BLaER1 (cell line): ENCODE measurements around the gene CDC20B.
A peak's percentile ranks its signal among the peaks of the same experiment; 100 is the strongest.

Experiments used
- H3K27ac ChIP-seq: shearing (Covaris generic); formaldehyde crosslinking; 2 replicates; pipeline ENCODE4 v1.8.1; 2022
- H3K27me3 ChIP-seq: shearing (Covaris generic); formaldehyde crosslinking; 2 replicates; pipeline ENCODE4 v1.8.1; 2022
- H3K36me3 ChIP-seq: shearing (Covaris generic); formaldehyde crosslinking; 2 replicates; pipeline ENCODE4 v1.8.1; 2022
- H3K4me1 ChIP-seq: shearing (Covaris generic); formaldehyde crosslinking; 2 replicates; pipeline ENCODE4 v1.8.1; 2022
- H3K4me2 ChIP-seq: shearing (Covaris generic); formaldehyde crosslinking; 2 replicates; pipeline ENCODE4 v1.8.1; 2022
- H3K4me3 ChIP-seq: shearing (Covaris generic); formaldehyde crosslinking; 2 replicates; pipeline ENCODE4 v1.8.1; 2022
- H3K9ac ChIP-seq: shearing (Covaris generic); formaldehyde crosslinking; 2 replicates; pipeline ENCODE4 v1.8.1; 2022
- H3K9me3 ChIP-seq: shearing (Covaris generic); formaldehyde crosslinking; 2 replicates; pipeline ENCODE4 v1.8.1; 2022
- H4K20me1 ChIP-seq: shearing (Covaris generic); formaldehyde crosslinking; 2 replicates; pipeline ENCODE4 v1.8.1; 2022
- Cebpa-rat ChIP-seq: shearing (Covaris generic); IDR thresholded peaks from 2 replicates; pipeline ENCODE4 v1.8.1; 2022

CDC20B gene

GRCh38 chr5:55073211-55073610, 99.8 kb downstream of the CDC20B start:
- Histone ChIP-seq H3K36me3 (no peaks in the 10 kb centered on the region), H3K9me3 (0 out of 2 replicates have a peak, but pooled peaks cover 3% of the 10 kb centered on the region), H3K4me2 (no peak overlapping the region), H4K20me1 (no peaks in the 10 kb centered on the region), H3K27me3 (no peaks in the 10 kb centered on the region), H3K4me3 (no peak overlapping the region), H3K9ac (no peak overlapping the region), H3K4me1 (peaks cover 8% of the 10 kb centered on the region), H3K27ac (no peak overlapping the region)
- no peak for TF ChIP-seq Cebpa-rat

GRCh38 chr5:55072666-55073065, 100.3 kb downstream of the CDC20B start:
- Histone ChIP-seq H3K9me3 (0 out of 2 replicates have a peak, but pooled peaks cover 3% of the 10 kb centered on the region), H3K9ac (no peak overlapping the region), H3K4me1 (peaks cover 8% of the 10 kb centered on the region), H3K27ac (no peak overlapping the region), H3K4me3 (no peak overlapping the region), H3K4me2 (0 out of 2 replicates have a peak overlapping the region, but pooled peaks have one; percentile 12), H4K20me1 (no peaks in the 10 kb centered on the region), H3K36me3 (no peaks in the 10 kb centered on the region), H3K27me3 (no peaks in the 10 kb centered on the region)
- TF ChIP-seq Cebpa-rat, result no peak

- Histone ChIP-seq H3K36me3 (no peaks in the 10 kb centered on the region), H3K27me3 (no peaks in the 10 kb centered on the region), H3K9ac (no peak overlapping the region), H4K20me1 (no peaks in the 10 kb centered on the region), H3K4me2 (no peak overlapping the region), H3K27ac (no peak overlapping the region), H3K4me1 (peaks cover 15% of the 10 kb centered on the region), H3K9me3 (0 out of 2 replicates have a peak, but pooled peaks cover 3% of the 10 kb centered on the region), H3K4me3 (no peak overlapping the region)
- TF ChIP-seq Cebpa-rat, result no peak
Measured at GRCh38 chr5:55071413-55071812, 101.6 kb downstream of the CDC20B start.

GRCh38 chr5:55070968-55071367, 102.0 kb downstream of the CDC20B start:
- TF ChIP-seq Cebpa-rat, result no peak
- Histone ChIP-seq H3K27ac (no peak overlapping the region), H3K27me3 (no peaks in the 10 kb centered on the region), H3K9ac (no peak overlapping the region), H3K36me3 (no peaks in the 10 kb centered on the region), H3K4me2 (no peak overlapping the region), H3K4me1 (peaks cover 20% of the 10 kb centered on the region), H4K20me1 (no peaks in the 10 kb centered on the region), H3K4me3 (no peak overlapping the region), H3K9me3 (0 out of 2 replicates have a peak, but pooled peaks cover 3% of the 10 kb centered on the region)

GRCh38 chr5:55066277-55066676, 106.7 kb downstream of the CDC20B start:
- peaks cover 13% of the 10 kb centered on the region for H3K9me3 ChIP-seq
- no peaks in the 10 kb centered on the region for H3K36me3 ChIP-seq
- H3K27me3 ChIP-seq, result no peaks in the 10 kb centered on the region
- H3K9ac ChIP-seq, result no peak overlapping the region
- H3K4me2 ChIP-seq, result peak overlapping the region; percentile 44
- H4K20me1 ChIP-seq, result no peaks in the 10 kb centered on the region
- peaks cover 38% of the 10 kb centered on the region for H3K4me1 ChIP-seq
- no peak for TF ChIP-seq Cebpa-rat
- H3K27ac ChIP-seq, result no peak overlapping the region
- H3K4me3 ChIP-seq, result no peak overlapping the region

- H3K9me3 ChIP-seq, result peaks cover 26% of the 10 kb centered on the region
- no peaks in the 10 kb centered on the region for H4K20me1 ChIP-seq
- no peaks in the 10 kb centered on the region for H3K27me3 ChIP-seq
- H3K4me1 ChIP-seq, result peaks cover 38% of the 10 kb centered on the region
- H3K4me3 ChIP-seq, result no peak overlapping the region
- H3K27ac ChIP-seq, result no peak overlapping the region
- H3K36me3 ChIP-seq, result no peaks in the 10 kb centered on the region
- TF ChIP-seq Cebpa-rat, result no peak
- no peak overlapping the region for H3K9ac ChIP-seq
- H3K4me2 ChIP-seq, result no peak overlapping the region
Measured at GRCh38 chr5:55064523-55064922, 108.5 kb downstream of the CDC20B start.

- no peaks in the 10 kb centered on the region for H3K27me3 ChIP-seq
- H3K9ac ChIP-seq, result no peak overlapping the region
- H3K4me3 ChIP-seq, result no peak overlapping the region
- H3K4me2 ChIP-seq, result no peak overlapping the region
- peaks cover 38% of the 10 kb centered on the region for H3K4me1 ChIP-seq
- no peaks in the 10 kb centered on the region for H3K36me3 ChIP-seq
- H3K9me3 ChIP-seq, result peaks cover 29% of the 10 kb centered on the region
- no peak overlapping the region for H3K27ac ChIP-seq
- TF ChIP-seq Cebpa-rat, result no peak
- no peaks in the 10 kb centered on the region for H4K20me1 ChIP-seq
Measured at GRCh38 chr5:55063899-55064298, 109.1 kb downstream of the CDC20B start.

- Histone ChIP-seq H3K9ac (no peak overlapping the region), H3K4me3 (no peak overlapping the region), H3K9me3 (peaks cover 29% of the 10 kb centered on the region), H3K4me2 (peak overlapping the region; percentile 50), H4K20me1 (no peaks in the 10 kb centered on the region), H3K27ac (no peak overlapping the region), H3K27me3 (no peaks in the 10 kb centered on the region), H3K4me1 (peaks cover 38% of the 10 kb centered on the region), H3K36me3 (no peaks in the 10 kb centered on the region)
- no peak for TF ChIP-seq Cebpa-rat
Measured at GRCh38 chr5:55063220-55063863, 109.6 kb downstream of the CDC20B start.
